ENCODE results near the gene IL9.
A peak's percentile ranks its signal among the peaks of the same experiment; 100 is the strongest.

Gene IL9

DNA sequence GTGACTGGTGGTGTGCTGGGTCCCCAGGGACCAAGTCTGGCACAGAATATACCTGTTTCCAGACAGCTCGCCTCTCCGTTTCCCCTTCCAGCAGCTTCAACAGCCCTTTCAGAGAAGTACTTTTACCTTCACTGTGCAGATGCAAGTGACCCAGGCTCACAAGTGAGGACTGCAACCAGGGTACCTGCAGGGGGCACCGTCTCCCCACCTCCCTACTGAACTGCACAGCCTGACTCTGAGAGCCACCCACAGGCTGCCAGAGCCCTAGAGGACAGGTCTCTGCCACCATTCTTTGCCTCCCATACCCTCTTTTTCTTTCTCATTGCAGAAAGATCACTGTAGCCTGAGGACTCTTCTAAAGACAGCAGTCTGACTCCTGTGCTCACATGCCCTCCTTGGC, 15.4 kb downstream of the IL9 start:
- H3K27ac ChIP-seq = no peak overlapping the region
- H3K36me3 ChIP-seq = no peaks in the 10 kb centered on the region
- peak; percentile 56 for DNase-seq
- H3K27me3 ChIP-seq (ENCODE audit: insufficient read depth, low read depth, severe bottlenecking) = peaks cover 10% of the 10 kb centered on the region
- H3K4me3 ChIP-seq (ENCODE audit: low read depth, low read length) = no peak overlapping the region
- H3K9me3 ChIP-seq (ENCODE audit: severe bottlenecking) = no peaks in the 10 kb centered on the region
- TF ChIP-seq, protein P1, sequence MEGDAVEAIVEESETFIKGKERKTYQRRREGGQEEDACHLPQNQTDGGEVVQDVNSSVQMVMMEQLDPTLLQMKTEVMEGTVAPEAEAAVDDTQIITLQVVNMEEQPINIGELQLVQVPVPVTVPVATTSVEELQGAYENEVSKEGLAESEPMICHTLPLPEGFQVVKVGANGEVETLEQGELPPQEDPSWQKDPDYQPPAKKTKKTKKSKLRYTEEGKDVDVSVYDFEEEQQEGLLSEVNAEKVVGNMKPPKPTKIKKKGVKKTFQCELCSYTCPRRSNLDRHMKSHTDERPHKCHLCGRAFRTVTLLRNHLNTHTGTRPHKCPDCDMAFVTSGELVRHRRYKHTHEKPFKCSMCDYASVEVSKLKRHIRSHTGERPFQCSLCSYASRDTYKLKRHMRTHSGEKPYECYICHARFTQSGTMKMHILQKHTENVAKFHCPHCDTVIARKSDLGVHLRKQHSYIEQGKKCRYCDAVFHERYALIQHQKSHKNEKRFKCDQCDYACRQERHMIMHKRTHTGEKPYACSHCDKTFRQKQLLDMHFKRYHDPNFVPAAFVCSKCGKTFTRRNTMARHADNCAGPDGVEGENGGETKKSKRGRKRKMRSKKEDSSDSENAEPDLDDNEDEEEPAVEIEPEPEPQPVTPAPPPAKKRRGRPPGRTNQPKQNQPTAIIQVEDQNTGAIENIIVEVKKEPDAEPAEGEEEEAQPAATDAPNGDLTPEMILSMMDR (IDR thresholded peaks at IDR 0.05; ENCODE audit: low read depth, low read length) = peak; percentile 76

DNA sequence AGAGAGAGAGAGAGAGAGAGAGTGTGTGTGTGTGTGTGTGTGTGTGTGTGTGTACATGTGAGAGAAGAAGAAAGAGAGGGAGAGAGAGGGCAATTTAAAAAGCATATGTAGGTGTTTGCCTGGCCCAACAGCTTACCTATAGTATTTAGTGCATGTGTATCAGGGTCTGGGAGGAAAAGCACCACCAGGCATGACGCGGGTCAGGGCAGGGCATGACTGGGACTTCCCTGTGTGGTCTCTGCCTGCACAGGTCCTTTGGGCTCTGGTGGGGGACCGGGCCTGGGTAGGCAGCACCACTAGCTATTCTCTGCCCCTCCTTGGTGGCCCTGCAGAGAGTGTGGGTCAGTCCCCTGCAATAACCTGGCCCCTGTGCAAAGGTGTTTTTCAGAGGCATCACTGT, 16.1 kb downstream of the IL9 start:
- TF ChIP-seq, protein P1 (IDR thresholded peaks at IDR 0.05; ENCODE audit: low read depth, low read length) = no peak
- peaks cover 11% of the 10 kb centered on the region for H3K27me3 ChIP-seq (ENCODE audit: insufficient read depth, low read depth, severe bottlenecking)
- H3K9me3 ChIP-seq (ENCODE audit: severe bottlenecking) = no peaks in the 10 kb centered on the region
- no peak overlapping the region for H3K4me3 ChIP-seq (ENCODE audit: low read depth, low read length)
- DNase-seq = no peak
- no peaks in the 10 kb centered on the region for H3K36me3 ChIP-seq
- no peak overlapping the region for H3K27ac ChIP-seq

DNA sequence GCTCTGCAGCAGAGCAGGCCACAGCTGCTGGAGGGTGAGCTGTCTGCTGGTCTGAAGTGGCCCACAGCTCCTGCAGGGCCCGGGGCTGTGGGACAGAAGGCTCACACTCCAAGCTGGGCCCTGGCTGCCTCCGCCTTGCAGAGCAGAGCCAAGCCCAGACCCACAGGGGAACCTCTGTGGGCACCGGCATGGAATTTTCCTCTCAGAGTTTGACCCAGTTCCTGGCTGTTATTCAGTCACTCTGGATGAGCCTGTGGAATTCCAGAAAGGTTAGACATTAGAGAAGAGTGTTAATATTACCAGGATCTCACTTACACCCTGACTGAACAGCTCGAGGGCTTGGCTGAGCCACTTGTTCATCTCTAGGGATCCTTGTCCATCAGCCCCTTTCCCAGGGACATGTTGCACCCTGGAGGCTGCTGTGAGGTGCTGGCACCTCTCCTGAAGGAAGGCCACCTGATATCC, 17.5 kb downstream of the IL9 start:
- Histone ChIP-seq H3K36me3 (no peaks in the 10 kb centered on the region), H3K27me3 (ENCODE audit: insufficient read depth, low read depth, severe bottlenecking) (peaks cover 21% of the 10 kb centered on the region), H3K9me3 (ENCODE audit: severe bottlenecking) (no peaks in the 10 kb centered on the region), H3K4me3 (ENCODE audit: low read depth, low read length) (no peak overlapping the region), H3K27ac (no peak overlapping the region)
- no peak for DNase-seq
- TF ChIP-seq, protein P1 (IDR thresholded peaks at IDR 0.05; ENCODE audit: low read depth, low read length) = no peak

DNA sequence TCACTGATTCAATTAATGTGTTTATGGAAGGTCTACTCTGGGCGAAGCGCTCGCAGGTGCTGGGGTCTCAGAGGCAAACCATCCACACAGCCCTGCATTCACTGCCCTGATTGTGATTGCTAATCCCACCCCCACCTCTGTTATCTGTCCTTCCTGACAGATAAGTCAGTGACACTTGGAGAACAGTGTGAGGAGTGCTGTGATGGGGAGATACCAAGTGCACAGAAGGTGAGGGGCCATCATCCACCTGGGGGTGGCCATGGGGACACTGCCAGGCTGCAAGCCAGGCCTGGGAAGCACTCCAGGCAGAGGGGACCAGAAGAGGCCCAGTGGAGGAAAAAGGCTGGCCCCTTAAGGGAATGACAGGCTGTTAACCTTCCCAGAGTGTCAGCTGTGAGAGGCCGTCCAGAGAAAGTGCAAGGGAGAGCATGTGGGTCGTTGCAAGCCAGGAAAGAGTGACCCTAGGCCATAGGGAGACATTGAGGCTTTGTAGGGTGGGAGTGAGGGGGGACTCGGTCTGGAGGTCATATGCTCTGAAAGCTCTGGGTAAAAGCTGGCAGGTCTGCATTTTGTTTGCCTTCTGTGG, 18.0 kb downstream of the IL9 start:
- peaks cover 23% of the 10 kb centered on the region for H3K27me3 ChIP-seq (ENCODE audit: insufficient read depth, low read depth, severe bottlenecking)
- H3K36me3 ChIP-seq = no peaks in the 10 kb centered on the region
- H3K4me3 ChIP-seq (ENCODE audit: low read depth, low read length) = no peak overlapping the region
- TF ChIP-seq, protein P1 (IDR thresholded peaks at IDR 0.05; ENCODE audit: low read depth, low read length) = no peak
- DNase-seq = no peak
- no peak overlapping the region for H3K27ac ChIP-seq
- no peaks in the 10 kb centered on the region for H3K9me3 ChIP-seq (ENCODE audit: severe bottlenecking)

DNA sequence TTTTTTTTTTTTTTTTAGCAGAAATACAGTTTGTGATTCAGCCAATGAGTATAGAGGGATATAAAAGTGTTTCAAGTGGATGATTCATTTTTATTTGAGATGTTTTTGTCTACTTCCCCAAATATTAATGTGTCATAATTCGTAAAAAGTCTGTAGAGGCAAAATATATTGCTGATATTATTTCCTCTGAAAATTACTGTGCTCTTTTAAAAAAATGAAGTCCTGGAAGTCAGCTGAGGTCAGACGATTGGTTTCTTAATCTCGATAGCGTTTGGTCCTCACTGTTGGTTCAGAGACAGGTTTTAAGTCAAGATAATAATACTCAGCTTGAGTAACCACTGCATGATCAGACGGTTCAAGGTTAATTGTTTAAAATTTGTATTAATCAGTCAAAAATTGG, 19.5 kb downstream of the IL9 start:
- DNase-seq = no peak
- Histone ChIP-seq H3K27me3 (ENCODE audit: insufficient read depth, low read depth, severe bottlenecking) (peaks cover 23% of the 10 kb centered on the region), H3K36me3 (no peaks in the 10 kb centered on the region), H3K27ac (no peak overlapping the region), H3K4me3 (ENCODE audit: low read depth, low read length) (no peak overlapping the region), H3K9me3 (ENCODE audit: severe bottlenecking) (no peaks in the 10 kb centered on the region)
- TF ChIP-seq, protein P1 (IDR thresholded peaks at IDR 0.05; ENCODE audit: low read depth, low read length) = no peak

DNA sequence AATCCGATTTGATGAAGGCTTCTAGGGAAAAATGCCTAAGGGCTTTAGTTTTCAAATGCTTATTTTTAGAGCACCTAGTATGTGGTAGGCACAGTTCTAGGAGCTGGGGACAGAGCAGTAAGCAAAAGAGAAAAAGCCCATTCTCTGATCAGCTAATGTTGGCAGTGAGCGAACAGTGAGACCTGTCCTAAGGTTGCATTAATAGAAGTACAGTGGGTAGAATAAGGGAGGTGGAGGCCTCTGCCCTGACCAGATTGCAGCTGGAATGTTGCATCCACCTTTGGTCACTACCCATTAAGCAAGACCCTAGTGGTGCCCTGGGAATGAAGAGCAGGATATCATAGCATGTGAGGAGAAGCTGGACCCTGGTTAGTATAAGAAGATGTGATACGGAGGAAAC, 20.1 kb downstream of the IL9 start:
- Histone ChIP-seq H3K9me3 (ENCODE audit: severe bottlenecking) (no peaks in the 10 kb centered on the region), H3K27ac (no peak overlapping the region), H3K27me3 (ENCODE audit: insufficient read depth, low read depth, severe bottlenecking) (peaks cover 22% of the 10 kb centered on the region), H3K4me3 (ENCODE audit: low read depth, low read length) (no peak overlapping the region), H3K36me3 (no peaks in the 10 kb centered on the region)
- TF ChIP-seq, protein P1 (IDR thresholded peaks at IDR 0.05; ENCODE audit: low read depth, low read length) = no peak
- no peak for DNase-seq

Data from WERI-Rb-1 (cell line).